Measurements from ENCODE around the gene SCARF2.

- TF ChIP-seq CTCF (IDR thresholded peaks at IDR 0.05): no peak
- no peak for TF ChIP-seq POLR2AphosphoS5 (IDR thresholded peaks at IDR 0.05)
These were observed 8.9 kb downstream of the SCARF2 start for GRCh38 chr22:20428496-20429253.
